Measurements from ENCODE around the gene MUC4.
"Not testable (repeated sequence)": the region's sequence is repeated elsewhere in the genome, so short reads cannot be mapped to it uniquely, and the experiment has no call there.

Gene MUC4

GRCh38 chr3:195720831-195721506 lies 90.8 kb downstream of the MUC4 start, which contains the start of gene MUC20:
Gene MUC20 (plus strand): TSS chr3:195720978. CDS start chr3:195721008, 30 bp downstream.
- DNase-seq: not testable (repeated sequence)

DNA sequence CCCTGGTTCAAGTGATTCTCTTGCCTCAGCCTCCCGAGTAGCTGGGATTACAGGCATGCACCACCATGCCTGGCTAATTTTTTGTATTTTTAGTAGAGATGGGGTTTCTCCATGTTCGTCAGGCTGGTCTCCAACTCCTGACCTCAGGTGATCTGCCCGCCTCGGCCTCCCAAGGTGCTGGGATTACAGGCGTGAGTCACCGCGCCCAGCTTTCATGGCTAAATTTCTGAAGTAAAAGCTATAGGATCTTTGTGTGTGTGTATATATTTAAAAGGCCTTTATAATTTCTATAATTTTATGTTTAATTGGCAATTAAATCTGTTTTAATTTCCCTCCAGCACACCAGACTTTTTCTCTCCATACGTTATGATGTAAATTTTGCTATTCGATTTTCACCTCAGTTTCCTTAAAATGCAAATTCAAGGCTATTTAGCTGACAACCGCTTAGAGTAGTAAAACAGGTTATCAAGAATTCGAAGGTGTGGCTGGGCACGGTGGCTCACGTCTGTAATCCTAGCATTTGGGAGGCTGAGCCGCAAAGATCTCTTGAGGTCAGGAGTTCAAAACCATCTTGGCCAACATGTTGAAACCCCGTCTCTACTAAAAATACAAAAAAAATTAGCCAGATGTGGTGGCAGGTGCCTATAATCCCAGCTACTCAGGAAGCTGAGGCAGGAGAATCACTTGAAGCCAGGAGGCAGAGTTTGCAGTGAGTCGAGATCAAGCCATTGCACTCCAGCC lies 92.0 kb downstream of the MUC4 start:
- not testable (repeated sequence) for DNase-seq

DNA sequence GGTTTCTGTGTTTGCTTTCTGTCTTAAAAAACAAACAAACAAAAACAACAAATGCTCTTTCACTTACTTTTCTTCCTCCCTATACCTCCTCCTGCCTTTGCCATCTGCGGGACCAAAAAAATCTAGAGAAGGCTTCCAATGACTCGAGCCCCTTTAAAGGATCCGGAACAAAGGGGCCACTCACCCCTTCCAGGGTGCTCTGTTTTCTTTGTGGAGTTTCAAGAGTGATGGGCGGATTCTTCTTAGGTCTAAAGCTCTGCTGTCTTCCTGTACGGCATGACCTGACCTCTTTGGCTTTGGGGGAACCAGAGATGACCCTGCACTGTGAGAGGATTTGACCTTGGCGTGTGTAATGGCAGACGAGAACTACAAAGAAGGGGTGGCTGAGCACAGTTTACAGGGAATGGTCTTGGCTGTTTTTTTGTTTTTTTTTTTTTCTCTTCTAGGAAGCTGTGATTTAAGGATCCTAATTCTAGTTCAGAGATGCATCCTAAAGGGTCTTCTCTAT lies 93.2 kb downstream of the MUC4 start:
- DNase-seq: no peak

DNA sequence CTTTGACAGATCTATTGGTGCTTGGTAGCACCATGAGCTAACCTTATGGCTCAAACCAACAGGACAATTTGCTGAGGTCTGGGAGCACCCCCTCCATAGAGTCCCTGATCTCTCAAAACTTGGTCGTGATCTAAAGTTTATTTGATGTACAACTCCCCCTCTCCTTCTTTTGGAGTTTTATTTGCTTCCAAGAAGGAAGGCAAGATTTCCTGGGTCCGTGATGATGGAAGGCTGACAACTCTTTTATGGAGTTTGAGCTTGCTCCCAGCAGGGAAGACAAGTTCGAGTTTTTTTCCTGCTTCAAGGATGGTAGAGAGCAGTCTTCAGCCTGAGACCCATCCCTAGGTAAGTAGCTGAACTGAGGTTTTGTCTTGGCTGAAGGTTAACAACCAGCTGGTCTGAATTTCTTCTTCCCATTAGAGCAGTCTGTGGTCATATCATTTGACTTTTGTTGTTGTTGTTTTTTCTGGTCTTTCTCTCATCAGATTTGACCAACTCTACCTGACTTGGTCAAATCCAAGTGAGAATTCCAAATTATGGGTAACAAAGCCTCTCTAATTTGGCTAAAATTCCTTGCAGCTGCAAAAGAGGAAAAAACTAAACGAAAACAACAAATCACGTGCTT lies 93.8 kb downstream of the MUC4 start:
- DNase-seq: no peak

DNA sequence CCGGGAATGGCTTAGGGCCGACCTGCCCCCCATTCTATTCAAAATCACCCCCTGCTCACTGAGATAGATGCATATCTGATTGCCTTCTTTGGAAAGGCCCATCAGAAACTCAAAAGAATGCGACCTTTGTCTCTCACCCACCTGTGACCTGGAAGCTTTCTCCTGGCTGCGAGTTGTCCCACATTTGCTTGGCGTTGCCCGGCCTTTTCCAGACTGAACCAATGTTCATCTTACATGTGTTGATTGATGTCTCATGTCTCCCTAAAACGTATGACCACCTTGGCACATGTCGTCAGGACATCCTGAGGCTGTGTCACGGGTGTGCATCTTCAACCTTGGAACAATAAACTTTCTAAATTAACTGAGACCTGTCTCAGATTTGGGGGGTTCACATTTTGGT lies 94.3 kb downstream of the MUC4 start:
- no peak for DNase-seq

- no peak for DNase-seq
Measured at GRCh38 chr3:195715583-195716266, 96.0 kb downstream of the MUC4 start.

DNA sequence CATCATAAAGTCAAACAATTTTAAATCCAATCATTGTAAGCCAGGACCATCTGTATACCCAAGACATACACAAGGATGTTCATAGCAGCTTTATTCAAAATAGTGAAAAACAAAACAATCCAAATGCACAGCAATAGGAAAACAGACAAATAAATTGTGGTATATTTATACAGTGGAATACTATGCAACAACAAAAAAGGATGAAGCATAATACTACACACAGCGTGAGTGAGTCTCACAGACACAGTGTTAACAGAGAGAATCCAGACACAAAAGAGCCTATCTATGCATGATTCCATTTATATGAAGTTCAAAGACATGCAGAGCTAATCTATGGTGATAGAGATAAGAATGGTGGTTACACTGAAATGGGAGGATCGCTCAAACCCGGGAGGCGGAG lies 96.6 kb downstream of the MUC4 start:
- DNase-seq: no peak

GRCh38 chr3:195714380-195715011 lies 97.2 kb downstream of the MUC4 start:
- DNase-seq: no peak

- DNase-seq: not testable (repeated sequence)
Measured at GRCh38 chr3:195713150-195713549, 98.6 kb downstream of the MUC4 start.

DNA sequence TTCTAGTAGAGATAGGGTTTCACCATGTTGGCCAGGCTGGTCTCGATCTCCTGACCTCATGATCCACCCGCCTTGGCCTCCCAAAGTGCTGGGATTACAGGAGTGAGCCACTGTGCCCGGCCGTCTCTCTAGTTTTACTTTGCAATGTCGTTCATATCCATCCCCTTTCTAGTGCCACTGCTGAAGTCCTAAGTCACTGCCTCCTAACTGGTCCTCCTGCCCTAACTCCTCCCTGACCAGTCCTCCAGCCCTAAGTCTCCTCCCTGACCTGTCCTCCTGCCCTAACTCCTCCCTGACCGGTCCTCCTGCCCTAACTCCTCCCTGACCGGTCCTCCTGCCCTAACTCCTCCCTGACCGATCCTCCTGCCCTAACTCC lies 99.2 kb downstream of the MUC4 start:
- DNase-seq: not testable (repeated sequence)

DNA sequence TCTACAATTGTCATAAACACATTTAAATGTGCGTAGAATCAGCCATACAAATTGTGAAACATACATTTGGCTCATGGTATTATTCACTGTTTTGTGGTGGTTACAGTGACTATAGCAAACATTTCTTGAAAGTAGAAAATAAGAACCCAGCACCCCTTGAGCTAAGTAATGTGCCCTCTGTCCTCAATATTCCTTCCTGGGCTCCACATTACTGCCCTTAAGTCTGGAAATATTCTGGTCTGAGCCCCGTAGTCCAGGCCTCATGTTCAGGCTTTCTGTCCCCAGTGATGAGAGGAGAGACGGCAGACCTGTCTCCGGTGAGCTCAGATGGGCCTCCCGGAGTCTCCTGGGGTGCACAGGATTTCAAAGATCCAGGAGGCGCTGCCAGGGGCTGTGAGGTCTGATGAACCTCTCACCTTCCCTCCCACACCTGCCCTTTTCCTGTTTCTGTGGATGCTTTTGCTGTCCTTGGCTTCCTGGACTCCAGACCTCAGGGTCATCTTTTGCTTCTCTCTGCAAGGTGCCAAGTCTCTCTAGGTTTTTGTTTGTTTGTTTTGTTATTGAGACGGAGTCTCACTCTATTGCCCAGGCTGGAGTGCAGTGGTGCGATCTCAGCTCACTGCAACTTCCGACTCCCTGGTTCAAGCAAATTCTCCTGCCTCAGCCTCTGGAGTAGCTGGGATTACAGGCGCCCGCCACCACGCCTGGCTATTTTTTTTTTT lies 99.8 kb downstream of the MUC4 start:
- no peak for DNase-seq

DNA sequence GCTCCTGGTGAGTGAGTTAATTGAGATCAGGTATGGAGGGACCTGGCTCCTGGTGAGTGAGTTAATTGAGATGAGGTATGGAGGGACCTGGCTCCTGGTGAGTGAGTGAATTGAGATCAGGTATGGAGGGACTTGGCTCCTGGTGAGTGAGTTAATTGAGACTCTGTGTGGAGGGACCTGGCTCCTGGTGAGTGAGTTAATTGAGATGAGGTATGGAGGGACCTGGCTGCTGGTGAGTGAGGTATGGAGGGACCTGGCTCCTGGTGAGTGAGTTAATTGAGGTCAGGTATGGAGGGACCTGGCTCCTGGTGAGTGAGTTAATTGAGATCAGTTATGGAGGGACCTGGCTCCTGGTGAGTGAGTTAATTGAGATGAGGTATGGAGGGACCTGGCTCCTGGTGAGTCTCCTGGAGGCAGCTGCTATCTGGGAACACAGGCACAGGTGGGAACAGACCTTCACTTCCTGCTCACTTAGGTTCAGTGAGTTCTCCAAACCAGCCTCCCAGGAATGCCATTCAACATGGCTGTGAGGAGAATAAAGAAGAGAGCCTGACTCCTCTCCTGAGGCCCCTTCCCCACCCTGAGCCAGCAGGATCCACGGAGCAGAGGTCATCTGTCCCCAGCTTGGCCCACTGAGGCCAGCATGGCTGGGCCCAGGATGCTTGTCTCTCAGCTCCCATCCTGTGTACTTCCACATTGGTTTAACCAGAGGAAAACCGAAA lies 100.5 kb downstream of the MUC4 start:
- DNase-seq: not testable (repeated sequence)

DNA sequence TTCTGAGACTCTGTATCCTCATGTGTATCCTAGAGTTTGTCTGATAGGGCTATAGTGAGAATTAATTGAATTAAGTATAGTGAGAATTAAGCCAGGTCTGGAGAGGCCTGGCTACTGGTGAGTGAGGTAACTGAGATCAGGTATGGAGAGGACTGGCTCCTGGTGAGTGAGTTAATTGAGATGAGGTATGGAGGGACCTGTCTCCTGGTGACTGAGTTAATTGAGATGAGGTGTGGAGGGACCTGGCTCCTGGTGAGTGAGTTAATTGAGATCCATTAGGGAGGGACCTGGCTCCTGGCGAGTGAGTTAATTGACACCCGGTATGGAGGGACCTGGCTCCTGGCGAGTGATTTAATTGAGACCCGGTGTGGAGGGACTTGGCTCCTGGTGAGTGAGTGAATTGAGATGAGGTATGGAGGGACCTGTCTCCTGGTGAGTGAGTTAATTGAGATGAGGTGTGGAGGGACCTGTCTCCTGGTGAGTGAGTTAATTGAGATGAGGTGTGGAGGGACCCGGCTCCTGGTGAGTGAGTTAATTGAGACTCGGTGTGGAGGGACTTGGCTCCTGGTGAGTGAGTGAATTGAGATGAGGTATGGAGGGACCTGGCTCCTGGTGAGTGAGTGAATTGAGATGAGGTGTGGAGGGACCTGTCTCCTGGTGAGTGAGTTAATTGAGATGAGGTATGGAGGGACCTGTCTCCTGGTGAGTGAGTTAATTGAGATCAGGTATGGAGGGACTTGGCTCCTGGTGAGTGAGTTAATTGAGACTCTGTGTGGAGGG lies 101.4 kb downstream of the MUC4 start:
- not testable (repeated sequence) for DNase-seq

- DNase-seq: no peak
Measured at GRCh38 chr3:195709676-195710085, 102.0 kb downstream of the MUC4 start.

DNA sequence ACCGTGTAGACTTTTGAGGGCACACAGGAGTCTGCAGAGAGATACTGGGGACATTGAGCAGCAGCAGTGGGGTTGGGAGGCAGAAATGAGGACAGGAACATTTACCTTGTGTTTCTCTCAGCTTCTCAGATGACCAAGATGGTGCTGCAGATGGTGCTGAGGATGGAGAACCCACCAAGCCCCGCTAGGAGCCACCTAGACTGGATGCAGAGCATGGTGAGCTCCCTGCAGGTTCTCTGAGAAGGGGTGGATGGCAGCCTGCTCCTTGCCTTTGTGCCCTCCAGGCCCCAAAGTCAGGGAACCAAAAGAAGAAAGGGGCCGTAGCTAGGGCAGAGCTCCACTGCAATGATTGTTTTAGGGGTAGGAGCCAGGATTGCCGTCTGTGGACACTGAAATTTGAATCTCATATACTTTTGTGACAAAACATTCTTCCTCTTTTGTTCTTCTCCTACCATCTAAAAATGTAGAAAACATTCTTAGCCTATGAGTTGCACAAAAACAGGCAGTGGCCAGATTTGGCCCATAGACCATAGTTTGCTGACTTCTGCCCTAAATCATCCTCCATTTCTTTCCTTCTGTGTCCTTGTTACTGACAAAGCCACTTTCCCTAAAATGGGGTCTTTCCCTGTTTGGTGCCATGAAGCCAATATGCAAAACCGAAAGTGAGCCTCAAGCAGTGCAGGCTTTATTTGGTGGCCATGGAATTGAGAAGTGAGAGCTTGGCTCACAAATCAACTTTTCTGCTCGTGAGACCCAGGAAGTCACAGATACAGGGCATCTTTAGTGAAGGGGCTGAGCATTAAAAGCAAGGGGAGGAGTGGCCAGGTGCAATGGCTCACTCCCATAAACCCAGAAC lies 102.9 kb downstream of the MUC4 start:
- DNase-seq: no peak

- no peak for DNase-seq
Measured at GRCh38 chr3:195708061-195708460, 103.7 kb downstream of the MUC4 start.

DNA sequence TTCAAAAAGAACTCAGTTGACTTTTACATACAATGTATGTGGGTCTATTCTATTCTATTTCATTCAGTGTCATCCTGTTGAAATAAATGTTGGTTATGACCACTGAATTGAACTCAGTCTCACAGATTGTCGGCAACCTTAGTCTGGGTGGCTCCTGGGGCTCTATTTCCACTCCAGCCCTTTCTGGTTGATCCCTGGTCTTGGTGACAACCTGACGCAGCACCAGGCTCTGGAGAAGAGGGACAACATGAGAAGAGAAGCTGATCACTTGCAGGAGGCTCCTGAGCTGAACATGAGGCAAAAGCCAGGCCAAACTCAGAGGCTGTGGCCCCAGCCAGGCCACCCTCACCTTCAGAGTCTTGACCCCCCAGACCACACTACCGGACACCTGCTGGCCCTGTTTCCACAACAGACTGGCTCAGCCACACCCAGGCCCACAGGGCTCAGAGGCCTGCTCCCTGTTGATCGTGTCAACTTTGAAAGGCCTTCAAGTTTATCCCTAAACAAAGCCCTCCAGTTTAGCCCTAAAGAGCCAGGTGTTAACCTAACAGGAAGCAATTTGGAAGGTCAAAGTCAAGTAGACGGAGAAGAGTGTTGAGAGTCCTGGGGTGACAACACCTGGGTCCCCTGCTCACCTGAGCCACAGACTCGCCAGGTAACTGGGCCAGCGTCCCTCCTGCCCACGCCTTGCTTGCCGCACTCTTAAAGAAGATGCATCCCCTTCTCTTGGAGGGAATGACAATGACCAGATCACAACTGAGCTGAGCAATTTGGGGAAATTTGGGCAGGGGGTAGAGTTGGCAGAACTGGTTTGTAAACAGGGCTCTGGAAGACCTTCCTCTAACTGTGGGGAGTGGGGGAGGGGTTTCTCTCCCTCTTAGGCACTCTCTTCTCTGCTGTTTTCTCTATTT lies 106.4 kb downstream of the MUC4 start:
- no peak for DNase-seq
